SK-N-SH (cell line): ENCODE results near the gene OR13G1.

Experiments used
- CTCF ChIP-seq: fragments of 200-600 bp; sonication (generic); IDR thresholded peaks from 2 replicates; pipeline ENCODE4 v1.6.1; 2017; ENCODE audit warnings: antibody characterized with exemption, mild to moderate bottlenecking, moderate library complexity
- EP300 ChIP-seq, 2 experiments: IDR thresholded peaks; 2 replicates each; pipeline versions ENCODE4 v1.4.0 to v1.6.1; 2012; ENCODE audit warnings: borderline replicate concordance in 1 of 2, low read depth in 1 of 2, low read length in 1 of 2
- FOXJ3 ChIP-seq: sonication (generic); formaldehyde crosslinking; IDR thresholded peaks from 2 replicates; pipeline ENCODE4 v1.5.1; 2020; ENCODE audit warnings: mild to moderate bottlenecking, missing genetic modification reagents
- MXI1 ChIP-seq: IDR thresholded peaks from 2 replicates; pipeline ENCODE4 v1.6.1; 2012; ENCODE audit warnings: mild to moderate bottlenecking, low read depth, low read length, improper control_type of control experiment
- TF ChIP-seq, protein P1 (sequence below): fragments of 150-350 bp; IDR thresholded peaks from 2 replicates; pipeline ENCODE4 v1.6.1; 2017; ENCODE audit warnings: antibody characterized with exemption, low read length, low read depth, borderline replicate concordance
- TF ChIP-seq, protein P2 (sequence below): IDR thresholded peaks from 2 replicates; pipeline ENCODE4 v1.4.0; 2012; ENCODE audit warnings: low read depth

DNA sequence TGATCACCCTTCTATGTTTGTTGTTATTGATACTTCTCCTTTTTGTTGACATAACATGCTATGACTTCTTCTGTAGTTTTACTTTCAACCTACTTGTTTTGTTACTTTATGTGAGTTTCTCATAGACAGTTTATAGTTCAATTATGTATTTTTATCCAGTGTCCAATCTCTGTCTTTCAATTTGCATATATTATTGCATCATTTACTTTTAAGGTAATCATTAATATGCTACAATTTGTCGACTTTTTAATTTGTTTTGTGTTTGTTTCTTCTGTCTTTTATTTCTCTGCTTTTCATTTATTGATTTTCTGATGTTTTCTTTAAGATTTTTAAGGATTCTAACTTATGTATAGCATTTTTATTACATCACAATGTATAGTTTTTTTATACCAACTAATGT lies 10.3 kb downstream of the OR13G1 start:
- TF ChIP-seq FOXJ3: no peak
- TF ChIP-seq EP300 (IDR thresholded peaks at IDR 0.05; ENCODE audit: borderline replicate concordance in 1 of 2, low read depth in 1 of 2, low read length in 1 of 2): no peak
- TF ChIP-seq CTCF: no peak
- TF ChIP-seq, protein P1, sequence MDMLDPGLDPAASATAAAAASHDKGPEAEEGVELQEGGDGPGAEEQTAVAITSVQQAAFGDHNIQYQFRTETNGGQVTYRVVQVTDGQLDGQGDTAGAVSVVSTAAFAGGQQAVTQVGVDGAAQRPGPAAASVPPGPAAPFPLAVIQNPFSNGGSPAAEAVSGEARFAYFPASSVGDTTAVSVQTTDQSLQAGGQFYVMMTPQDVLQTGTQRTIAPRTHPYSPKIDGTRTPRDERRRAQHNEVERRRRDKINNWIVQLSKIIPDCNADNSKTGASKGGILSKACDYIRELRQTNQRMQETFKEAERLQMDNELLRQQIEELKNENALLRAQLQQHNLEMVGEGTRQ: no peak
- TF ChIP-seq MXI1: no peak
- TF ChIP-seq, protein P2, sequence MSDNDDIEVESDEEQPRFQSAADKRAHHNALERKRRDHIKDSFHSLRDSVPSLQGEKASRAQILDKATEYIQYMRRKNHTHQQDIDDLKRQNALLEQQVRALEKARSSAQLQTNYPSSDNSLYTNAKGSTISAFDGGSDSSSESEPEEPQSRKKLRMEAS: no peak
